Non-pigmented ciliary epithelial cell (primary cell): ENCODE results near the gene TENM3.

Experiments
- DNase-seq: peaks from one replicate; pipeline ENCODE4 v3.0.0-alpha.2; 2010; ENCODE audit warnings: low read depth

The TENM3 gene

GRCh38 chr4:182846036-182846435 lies 602.8 kb downstream of the TENM3 start:
- DNase-seq: no peak

- no peak for DNase-seq
These were observed 604.6 kb downstream of the TENM3 start for GRCh38 chr4:182847576-182848450.

- DNase-seq: no peak
These were observed 605.5 kb downstream of the TENM3 start for GRCh38 chr4:182848685-182849084.
